GM19023 (cell line): ENCODE data around the gene PCDH1.

Experiments
- ATAC-seq: cut with Tn5 transposase; IDR thresholded peaks from one replicate; pipeline ENCODE4 v1.9.1; 2021; ENCODE audit warnings: mild to moderate bottlenecking, moderate library complexity; ENCODE audit not compliant: unreplicated experiment

PCDH1 gene

DNA sequence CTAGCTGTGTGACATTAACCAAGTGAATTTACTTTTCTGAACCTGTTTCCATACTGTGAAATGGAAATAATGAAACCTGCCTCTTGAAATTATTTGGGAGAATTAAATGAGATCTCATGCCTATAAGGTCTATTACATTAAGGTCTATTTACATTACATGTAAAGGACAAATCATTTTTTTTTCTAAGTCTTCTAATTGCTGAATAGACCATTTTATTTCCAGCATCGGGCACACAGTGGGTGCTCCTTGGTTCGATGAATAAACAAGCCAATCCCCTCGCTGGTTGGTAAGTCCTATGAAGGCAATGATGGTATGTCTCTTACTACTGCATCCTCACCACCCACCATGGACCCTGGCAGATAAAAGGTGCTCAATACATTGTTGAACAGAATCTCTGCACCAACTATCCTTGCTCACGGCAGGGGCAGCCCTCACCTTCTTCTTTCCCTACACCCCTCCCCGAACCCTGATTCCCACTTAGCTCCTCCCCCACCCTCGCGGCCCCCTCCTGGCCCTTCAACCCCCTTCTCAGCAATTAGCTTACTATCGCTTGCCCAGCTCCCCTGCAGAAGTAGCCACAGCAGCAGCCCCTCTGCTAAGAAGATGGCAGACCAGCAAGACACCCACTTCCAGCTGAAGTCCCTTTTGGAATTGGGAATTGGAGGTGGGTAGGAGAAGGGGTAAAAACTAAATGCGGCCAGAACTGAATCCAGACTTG is 3.0 kb downstream of the PCDH1 start:
- ATAC-seq: no peak

DNA sequence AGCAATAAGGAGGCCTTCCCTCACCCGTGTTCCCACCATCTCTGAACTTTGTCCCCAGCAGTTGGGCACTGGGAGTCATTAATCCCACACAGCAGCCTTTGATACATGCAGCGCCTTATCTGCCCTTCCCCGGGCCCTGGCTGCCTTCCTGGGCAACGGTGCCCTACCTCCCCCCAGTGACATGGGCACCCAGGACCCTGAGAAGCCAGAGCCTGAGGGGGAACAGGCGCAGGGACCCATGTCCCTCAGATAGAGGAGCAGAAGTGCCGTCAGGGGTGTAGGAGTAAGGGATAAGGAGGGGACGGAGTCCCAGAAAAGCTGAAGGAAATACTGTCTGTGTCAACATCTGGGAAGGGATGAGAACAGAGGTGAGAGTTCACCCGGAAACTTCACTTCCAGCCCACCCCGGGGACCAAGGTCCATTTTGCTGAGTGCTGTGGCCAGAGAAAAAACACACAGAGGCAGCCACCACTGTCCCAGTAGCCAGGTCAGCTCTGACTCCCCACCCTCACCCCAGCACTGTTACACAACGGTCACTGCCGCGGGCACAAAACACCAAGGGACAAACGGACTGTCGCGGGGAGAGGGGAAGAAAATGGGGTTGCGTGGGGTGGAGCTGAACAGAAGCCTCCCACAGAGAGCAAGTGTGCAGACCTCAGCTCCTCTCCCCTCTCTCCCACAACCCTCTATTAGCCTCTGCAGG is 3.8 kb downstream of the PCDH1 start:
- ATAC-seq: no peak

DNA sequence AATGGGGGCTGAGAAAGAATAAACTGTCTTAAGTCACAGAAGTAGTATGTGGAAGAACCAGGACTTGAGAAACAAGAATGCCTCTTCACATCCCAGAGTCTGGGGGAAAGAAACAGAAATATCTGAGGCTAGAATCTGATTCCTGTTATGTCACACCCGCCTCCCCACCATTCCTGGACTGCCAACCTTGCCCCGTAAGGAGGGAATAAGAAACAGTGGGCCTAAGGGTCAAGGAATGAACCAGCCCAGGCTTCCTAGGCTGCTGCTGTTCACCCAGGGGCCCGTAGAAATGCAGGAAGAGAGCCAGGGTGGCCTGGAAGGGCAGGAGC is 4.3 kb downstream of the PCDH1 start:
- ATAC-seq: no peak

DNA sequence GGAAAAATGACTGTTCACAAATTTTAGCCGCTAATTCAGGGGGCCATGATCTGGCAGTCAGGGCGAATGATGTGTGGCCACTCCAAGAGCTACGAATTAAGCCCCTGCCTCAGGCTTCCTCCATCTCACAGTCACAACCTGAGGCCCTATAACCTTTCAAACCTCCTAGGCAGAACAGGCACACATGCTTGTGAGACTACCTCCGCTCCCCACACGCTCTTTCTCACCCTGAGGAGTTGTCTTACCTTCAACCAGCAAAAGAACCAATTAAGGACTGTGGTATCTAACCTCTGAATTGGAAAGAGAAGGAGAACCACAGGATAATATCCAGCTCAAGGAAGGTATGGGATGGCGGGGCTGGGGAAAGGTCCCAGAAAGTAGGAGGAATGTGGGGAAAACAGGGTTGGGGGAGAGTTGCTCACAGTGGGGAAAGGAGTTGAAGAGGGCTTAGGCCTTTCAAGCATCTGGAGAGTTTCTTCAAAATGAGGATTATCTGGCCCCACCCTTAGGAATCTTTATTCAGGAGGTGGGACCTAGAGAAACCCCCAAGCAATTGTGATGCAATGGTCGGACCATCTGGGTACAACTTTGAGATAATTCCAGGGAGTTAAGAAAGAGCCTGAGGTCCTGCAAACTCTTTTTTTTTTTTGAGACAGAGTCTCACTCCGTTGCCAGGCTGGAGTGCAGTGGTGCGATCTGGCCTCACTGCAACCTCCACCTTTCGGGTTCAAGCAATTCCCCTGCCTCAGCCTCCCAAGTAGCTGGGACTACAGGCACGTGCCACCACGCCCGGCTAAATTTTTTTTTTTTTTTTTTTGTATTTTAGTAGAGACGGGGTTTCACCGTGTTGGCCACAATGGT is 5.5 kb downstream of the PCDH1 start:
- no peak for ATAC-seq

DNA sequence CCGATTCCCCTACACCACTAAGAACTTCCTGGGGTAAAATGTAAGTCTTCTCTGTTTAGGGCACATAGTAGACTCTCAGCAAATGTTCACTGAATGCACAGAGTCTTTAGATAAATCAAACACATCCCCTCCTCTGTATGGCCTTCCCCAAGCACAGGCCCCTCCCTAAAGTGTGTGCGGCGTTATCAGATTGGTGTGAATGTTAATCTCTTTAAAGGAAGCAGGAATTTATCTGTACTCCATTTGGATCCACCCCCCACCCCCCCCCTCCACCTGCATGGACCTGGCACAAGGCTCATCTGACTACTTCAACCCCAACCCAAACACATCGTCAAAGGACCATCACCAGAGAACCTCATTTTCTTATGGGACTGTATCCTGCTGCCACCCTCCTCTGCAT is 6.3 kb downstream of the PCDH1 start:
- ATAC-seq: no peak

DNA sequence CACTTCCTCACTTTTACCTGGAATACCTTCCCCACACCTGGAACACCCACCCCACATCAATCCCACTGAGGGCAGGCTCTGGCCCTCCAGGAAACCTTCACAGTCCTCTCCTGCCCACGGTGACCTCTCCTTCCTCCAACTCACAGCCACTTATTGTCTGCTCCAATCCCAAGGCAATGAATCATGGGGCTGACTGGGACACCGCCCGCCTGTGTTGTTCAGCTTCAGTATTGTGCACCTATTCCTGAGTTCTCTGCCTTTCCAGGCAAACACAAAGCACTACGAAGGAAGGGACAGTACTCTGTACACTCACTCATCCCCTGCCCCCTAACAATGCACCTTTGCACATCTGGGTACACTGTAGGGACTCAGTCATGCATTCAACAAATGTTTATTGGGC is 7.3 kb downstream of the PCDH1 start:
- ATAC-seq: no peak

DNA sequence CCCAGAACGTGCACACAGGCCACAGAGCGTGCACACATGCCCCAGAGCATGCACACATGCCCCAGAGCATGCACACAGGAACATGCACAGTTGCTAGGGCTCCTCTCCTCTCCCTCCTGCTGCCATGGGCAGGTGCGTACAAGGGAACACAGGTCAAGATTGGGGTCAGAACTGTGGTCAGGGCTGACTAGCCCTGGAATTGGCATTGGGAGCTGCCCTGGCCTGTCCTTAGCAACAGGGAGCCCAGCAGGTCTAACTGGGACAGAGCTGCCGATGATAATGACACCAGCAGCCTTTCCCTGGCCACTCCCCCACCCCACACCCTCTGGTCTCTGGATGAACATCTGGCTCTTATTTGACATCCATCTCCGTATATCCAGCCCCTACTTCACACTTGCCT is 8.0 kb downstream of the PCDH1 start:
- no peak for ATAC-seq

DNA sequence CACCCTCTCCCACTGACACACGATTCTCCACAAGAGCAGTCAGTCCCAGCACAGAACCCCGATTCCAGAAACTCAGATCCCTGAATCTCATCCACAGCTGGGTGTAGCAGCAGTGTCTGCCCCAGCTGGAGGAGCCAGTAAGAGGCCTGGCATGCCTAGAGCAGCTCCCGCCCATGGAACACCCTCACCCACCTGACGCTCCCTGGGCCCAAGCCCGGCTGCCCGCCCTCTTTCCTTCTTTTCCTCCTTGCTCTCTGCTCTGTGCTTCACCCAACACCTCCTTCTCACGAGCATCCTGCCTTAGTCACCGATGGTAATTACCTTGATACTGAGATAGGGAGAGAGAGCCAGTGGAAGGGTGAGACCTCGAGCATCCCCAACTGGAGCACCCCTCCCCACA is 8.7 kb downstream of the PCDH1 start:
- no peak for ATAC-seq

DNA sequence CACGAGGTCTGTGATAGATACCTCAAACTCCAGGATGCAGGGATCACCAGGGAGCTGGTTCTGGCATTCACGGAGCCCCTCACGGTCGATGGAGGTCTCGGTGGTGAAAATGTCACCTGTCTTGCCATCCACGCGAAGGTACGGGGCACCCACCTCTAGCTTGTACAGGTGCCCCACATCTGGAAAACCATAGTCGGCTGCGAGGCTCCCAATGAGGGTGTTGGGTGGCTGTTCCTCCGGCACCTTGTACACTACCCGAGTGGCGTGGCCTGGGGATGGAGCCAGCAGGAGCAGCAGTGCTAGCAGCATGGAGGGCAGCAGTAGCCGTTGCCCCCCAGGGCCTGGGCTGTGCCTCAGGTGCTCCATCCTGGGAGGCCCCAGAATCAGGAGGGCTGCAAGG is 9.2 kb downstream of the PCDH1 start:
- ATAC-seq: no peak

DNA sequence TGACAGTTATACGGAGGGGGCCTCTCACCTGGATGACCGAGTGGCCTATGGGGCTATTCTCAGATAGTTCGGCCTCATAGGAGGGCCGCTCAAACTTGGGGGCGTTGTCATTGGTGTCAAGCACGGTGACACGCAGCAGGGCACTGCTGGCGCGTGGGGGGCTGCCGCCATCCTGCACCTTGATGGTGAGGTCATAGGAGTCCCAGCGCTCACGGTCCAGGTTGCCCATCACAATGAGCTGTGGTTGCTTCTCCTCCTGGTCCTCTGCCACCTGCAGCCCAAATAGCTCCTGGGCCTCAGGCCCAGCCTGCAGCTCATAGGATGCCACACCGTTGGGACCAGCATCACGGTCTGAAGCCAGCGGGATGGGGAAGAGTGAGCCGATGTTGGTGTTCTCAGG is 9.7 kb downstream of the PCDH1 start:
- ATAC-seq: no peak

DNA sequence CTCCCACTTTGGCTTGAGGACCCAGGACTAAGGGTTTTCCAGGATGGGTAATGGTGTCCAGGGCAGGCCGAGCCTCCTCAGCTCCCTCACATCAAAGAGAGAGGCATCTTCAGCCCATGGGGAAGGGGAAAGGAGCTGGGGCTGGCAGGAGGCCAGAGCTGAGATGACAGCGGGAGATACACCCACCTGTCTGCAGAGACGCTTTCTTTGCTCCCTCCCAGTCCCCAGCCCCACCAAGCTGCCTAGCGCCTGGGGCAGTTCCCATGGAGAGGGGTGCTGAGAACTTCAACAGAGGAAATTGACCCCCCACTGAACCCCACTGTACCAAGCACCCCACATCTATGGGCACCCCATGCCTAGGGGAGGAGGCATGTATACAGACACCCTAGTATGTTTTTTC is 10.6 kb downstream of the PCDH1 start:
- ATAC-seq: no peak

DNA sequence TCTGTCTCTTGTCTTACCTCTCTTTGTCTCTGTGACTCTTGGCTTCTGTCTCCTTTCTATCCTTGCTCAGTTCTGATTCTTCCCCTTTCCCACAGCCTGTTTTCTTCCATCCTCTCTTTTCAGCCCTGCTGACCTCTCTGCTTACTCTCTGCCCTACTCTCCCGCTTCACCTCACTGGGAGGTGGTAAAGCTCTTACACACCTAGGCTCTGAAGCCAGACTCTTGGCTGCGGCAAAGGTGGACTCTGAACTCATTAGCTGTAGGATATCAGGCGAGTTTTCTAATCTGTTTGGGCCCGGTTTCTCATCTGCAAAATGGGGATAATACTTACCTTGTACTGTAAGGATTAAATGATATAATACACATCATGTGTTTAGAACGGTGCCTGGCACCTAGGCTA is 11.1 kb downstream of the PCDH1 start:
- ATAC-seq: no peak

DNA sequence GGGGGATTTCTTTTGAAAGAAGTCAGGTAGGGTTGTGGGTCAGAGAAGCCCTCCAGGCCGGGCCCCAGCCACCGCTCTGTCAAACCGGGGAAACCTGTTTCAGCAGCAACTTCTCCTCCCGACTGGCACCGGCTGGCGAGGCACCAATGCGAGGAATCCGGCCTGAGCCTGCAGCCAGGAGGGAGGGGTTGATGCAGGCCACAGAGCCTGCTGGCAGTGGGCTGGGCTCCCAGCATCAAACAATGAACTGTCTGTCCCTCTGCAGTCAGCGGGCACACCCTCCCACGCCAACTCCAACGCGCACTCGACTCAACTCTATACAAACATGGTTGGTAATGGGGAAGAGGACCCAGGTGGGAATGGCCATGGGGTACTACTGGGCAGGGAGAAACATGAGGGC is 12.1 kb downstream of the PCDH1 start:
- ATAC-seq: no peak

DNA sequence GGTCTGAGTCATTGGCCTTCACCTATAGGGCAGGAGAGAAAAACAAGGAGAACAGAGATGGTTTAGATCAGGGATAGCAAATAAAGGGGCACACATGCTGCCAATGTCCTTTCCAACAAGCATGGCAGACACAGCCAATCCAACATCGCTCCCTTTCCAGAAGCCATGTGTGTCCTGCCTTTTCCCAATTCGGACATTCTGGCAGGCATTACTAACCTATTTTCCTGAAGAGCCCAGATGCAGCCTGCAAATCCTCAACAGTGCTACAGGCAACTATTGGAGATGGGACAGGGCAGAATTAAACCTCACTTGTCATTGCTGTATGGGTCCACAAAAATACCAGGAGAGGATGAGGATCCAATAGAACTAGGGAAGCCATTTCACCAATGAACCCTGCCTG is 12.8 kb downstream of the PCDH1 start:
- ATAC-seq: no peak

DNA sequence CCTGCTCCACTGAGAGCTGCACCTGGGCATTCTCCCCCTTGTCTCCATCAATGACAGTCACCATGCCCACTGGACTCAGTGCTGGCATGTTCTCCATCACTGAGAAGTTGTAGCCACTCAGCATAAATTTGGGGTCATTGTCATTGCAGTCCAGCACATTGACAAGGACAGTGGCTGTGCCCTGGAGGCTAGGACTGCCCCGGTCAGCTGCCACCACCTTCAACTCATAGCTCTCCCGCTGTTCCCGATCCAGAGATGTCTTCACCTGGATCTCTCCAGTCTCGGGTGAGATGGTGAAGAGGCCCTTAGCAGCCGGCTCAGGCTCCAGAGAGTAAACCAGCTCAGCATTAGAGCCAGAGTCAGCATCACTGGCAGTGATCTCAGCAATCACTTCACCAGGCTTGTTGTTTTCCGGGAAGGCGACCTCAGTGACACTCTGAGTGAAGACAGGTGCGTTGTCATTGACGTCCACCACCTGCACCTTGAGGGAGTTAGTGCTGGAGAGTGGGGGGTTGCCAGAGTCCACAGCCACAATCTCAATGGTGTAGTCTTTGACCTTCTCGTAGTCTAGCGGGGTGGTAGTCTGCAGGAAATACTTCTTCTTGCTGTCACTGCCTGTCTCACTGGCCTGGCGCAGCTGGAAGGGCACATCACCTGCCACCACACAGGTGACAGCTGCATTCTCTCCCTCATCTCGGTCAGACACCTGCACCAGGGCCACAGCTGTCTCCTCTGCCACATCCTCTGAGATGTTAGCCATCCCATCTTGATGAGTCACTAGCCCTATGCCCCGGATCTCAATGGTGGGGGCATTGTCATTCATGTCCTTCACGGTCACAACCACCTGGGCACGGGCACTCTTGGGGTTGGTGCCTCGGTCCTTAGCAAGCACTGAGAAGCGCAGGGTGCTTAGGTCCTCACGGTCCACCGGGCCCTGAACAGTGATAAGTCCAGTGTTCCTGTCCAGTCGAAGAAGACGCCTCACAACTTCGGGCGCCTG is 13.5 kb downstream of the PCDH1 start:
- no peak for ATAC-seq

DNA sequence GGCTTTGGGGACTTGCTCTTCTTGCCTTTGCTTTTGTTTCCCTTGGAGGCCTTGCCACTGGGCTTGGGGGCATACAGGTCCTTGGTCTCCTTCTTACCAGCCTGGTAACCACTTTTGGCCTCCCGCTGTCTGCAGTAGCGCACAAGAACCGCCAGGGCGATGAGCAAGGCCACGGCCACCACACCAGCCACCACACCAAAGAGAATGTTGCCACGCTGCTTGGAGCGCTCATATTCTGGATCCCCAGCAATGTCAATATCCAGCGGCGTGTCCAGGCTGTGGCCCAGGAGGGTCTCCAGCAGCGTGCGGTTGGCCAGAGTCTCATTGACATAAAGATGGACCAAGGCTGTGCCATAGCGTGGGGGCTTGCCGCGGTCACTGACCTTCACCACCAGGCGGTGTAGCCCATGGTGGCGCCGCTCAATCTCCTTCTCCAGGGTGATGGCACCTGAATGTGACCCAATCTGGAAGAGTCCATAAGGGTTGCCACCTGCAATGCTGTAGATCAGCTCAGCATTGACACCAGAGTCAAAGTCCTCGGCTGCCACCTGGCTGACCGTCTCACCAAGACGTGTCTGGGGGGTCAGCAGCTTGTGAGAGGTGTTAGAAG is 14.5 kb downstream of the PCDH1 start:
- ATAC-seq: no peak

DNA sequence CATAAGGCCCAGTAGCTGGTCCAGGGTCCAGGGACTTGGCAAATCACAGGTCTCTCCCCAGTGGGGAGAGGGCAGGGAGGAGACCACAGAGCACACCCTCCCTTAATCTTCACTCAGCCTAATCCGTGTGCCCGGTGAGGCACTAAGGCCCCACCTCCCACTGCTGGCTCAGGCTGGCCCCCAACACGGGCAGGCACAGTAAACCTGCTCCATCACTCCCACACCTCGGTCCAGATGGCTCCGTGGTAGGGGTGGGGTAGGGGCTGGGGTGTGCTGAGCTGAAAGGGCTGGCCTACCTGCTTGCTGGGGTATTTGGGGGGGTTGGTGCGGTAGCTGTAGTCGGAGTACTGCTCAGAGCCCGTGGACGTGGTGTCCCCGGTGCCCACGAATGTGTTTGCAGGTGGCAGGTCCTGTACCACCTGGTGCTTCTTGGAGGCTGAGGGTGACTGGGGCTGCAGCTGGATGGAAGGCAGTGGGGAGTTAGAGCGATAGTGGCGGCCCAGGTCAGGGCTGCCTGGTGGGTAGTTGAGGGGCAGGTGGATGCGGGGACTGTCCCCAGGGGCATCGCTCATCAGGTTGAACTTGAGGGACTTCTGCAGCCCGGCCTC is 15.2 kb downstream of the PCDH1 start:
- no peak for ATAC-seq

DNA sequence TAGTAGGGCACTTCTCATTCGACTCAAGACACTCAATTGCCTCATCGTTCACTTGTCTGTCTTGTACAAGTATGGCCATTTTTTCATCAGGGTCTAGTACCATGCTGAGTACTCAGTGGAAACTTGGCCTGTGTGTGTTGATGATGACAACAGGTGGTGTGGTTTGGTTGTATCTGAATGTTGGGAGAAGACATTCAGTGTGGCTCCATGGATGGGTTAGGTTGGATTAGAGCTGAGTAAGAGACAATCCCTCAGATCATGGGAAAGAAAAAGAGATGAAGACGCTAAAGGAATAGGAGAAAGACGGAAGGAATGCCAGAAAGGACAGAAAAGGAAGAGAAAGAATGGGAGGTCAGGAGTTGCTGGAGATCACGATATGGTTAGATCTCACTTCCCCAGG is 17.0 kb downstream of the PCDH1 start:
- no peak for ATAC-seq

DNA sequence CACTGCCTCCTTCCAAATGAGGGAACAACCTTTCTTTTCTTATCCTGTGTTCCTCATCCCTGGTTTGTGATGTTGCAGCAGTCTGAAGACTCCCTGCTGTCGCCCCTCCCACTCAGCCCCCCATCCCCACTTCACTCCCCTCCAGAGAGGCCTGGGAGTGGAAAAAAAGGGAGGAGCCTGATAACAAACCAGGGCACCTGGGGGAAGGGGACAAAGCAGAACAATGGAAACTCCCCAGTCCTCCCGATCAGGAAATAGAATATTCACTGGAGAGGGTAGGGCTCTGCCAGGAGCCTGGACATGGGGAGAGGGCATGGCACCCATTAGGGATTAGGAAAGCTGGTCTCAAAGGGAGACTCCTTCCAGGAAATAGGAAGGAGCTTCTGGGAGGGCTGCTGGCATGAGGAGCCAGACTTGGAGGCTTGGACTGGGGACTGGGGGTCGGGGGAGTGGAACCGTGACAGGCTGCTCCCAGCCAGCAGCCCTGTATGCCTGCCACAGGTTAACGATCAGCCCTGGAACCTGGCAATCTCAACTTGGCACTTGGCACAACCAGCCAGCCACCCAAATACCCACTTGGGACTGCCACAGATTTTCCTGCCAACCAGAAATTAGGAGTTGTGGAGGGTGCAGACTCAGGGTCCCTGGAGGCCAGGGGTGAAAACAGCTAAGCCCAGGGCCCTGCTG is 20.0 kb downstream of the PCDH1 start:
- ATAC-seq: no peak
